ENCODE results near the gene CTPS2.

The CTPS2 gene

DNA sequence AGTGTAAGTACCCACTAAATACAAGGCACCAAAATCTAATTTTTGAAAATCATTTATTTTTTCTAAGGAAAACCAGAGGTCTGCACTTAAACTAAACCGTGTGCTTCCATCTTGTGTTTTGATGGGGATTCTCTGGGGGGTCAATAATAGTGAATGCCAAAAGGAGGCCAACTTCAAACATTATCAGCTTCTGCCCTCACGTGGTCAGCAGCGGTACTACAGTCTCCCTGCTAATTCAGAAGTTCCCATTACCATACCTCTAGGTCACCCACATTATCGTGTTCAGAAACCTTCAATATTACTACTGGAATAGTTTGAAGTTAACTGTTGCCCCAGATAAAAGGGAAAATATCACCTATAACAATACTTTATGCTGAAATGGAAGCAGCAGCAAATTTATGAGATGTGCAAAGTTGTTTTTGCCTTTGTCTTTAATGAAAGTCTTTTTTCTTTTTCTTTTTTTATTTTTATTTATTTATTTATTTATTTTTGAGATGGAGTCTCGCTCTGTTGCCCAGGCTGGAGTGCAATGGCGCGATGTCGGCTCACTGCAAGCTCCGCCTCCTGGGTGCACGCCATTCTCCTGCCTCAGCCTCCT is 17.3 kb downstream of the CTPS2 start:
- no peak for TF ChIP-seq ZFX (IDR thresholded peaks at IDR 0.05)
- TF ChIP-seq, protein P1, sequence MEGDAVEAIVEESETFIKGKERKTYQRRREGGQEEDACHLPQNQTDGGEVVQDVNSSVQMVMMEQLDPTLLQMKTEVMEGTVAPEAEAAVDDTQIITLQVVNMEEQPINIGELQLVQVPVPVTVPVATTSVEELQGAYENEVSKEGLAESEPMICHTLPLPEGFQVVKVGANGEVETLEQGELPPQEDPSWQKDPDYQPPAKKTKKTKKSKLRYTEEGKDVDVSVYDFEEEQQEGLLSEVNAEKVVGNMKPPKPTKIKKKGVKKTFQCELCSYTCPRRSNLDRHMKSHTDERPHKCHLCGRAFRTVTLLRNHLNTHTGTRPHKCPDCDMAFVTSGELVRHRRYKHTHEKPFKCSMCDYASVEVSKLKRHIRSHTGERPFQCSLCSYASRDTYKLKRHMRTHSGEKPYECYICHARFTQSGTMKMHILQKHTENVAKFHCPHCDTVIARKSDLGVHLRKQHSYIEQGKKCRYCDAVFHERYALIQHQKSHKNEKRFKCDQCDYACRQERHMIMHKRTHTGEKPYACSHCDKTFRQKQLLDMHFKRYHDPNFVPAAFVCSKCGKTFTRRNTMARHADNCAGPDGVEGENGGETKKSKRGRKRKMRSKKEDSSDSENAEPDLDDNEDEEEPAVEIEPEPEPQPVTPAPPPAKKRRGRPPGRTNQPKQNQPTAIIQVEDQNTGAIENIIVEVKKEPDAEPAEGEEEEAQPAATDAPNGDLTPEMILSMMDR (conservative IDR thresholded peaks at IDR 0.05), result peak; percentile 80
- H3K27ac ChIP-seq, result no peak overlapping the region; the same call in 1 of the 2 replicates

DNA sequence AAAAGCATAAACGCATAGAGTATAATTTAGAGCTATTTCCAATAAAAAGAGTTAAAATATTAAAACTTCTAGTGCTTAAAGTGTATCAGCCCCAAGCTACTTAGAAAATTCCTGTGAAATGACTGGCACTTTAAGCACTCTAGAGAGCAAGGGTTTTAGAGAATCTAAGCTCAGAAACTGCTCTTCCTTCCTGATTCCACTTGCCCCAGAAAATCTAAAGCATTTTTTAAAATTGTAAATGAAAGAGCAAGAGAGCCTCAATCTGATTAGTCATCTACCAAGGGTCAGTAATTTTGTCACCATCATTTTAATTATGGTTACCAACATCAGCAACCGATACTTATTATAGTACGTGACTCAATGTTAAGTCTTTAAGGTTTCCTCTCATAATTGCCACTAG is 25.0 kb downstream of the CTPS2 start:
- no peak for TF ChIP-seq ZFX (IDR thresholded peaks at IDR 0.05)
- TF ChIP-seq, protein P1 (conservative IDR thresholded peaks at IDR 0.05), result no peak
- H3K27ac ChIP-seq, result peak overlapping the region; percentile 54

DNA sequence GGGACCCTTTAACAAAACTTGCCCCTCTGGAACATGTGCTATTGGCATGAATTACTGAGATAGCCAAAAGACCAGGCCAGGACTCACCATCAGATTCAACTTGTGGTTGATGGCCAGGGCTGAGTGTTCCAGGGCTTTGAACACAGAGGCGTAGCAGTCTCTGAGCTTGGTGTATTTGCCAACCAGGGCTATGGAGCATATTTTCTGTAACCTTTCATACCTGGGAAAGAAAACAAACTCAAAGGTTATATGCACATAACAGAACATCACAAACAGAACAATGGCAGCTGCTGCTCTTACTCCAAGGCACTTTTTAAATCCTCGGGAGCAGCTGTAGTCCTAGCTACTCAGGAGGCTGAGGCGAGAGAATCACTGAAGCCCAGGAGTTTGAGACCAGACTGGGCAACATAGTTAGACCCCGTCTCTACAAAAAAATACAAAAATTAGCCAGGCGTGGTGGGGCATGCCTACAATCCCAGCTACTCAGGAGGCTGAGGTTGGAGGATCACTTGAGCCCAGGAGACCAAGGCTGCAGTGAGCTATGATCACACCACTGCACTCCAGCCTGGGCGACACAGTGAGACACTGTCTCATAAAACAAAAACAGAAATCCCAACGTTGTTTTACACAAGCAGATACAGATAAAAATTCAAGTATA is 29.3 kb downstream of the CTPS2 start:
- no peak for TF ChIP-seq ZFX (IDR thresholded peaks at IDR 0.05)
- TF ChIP-seq, protein P1 (conservative IDR thresholded peaks at IDR 0.05), result no peak
- H3K27ac ChIP-seq, result no peak overlapping the region

DNA sequence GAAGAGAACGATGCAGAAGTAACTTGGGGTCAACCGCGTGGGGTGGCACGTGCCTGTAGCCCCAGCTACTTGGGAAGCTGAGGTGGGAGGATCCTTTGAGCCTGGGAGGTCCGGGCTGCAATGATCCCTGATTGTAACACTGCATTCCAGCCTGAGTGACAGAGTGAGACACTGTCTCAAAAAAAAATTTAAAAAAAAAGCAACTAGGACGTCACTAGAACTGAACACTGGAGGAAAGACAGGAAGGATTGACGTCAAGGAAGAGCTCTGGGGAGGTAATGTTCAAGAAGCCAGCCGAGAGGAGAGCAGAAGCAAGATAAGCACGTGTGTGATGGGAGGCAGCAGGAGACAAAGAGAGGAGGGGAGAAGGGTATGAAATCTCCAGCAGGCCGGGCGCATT is 33.8 kb downstream of the CTPS2 start:
- TF ChIP-seq, protein P1 (conservative IDR thresholded peaks at IDR 0.05), result no peak
- TF ChIP-seq ZFX (IDR thresholded peaks at IDR 0.05), result no peak
- H3K27ac ChIP-seq, result no peak overlapping the region

DNA sequence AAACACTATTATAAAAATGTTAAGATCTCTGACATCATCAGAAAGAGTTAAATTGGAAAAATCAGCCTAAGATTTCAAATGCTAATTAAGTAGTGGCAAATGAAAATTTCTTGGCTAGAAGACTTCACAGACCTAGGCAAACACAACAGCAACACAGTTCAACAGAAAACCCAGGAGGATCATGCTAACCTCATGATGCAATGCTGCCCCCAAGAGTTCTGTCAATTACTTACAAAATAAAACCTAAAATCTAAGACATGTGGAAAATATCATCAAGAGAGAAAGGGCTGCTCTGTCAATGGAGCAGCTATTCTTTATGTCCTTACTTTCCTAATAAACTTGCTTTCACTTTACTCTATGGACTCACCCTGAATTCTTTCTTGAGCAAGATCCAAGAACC is 41.5 kb downstream of the CTPS2 start:
- no peak overlapping the region for H3K27ac ChIP-seq

DNA sequence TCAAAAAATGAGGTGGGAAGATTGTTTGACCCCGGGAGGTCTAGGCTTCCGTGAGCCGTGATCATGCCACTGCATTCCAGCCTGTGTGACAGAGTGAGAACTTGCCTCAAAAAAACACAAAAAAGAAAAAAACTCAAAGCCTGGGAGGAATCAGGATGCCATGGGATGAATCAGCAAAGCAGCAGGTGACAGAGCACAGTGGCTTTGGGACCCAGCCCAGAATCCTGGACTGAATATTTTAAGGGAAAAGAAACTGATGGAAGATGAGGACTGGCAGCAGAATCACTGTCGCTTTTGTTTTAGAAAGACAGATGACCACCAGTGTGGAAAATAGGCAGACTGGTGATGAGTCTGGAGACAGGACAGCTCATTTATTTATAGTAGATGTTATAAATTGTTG is 45.9 kb downstream of the CTPS2 start:
- no peak for TF ChIP-seq ZFX (IDR thresholded peaks at IDR 0.05)
- TF ChIP-seq, protein P1 (conservative IDR thresholded peaks at IDR 0.05), result no peak
- no peak overlapping the region for H3K27ac ChIP-seq

More for the DNA sequence above, 41.5 kb downstream of the CTPS2 start:
- TF ChIP-seq, protein P1 (conservative IDR thresholded peaks at IDR 0.05), result peak; percentile 51
- TF ChIP-seq ZFX (IDR thresholded peaks at IDR 0.05), result no peak

DNA sequence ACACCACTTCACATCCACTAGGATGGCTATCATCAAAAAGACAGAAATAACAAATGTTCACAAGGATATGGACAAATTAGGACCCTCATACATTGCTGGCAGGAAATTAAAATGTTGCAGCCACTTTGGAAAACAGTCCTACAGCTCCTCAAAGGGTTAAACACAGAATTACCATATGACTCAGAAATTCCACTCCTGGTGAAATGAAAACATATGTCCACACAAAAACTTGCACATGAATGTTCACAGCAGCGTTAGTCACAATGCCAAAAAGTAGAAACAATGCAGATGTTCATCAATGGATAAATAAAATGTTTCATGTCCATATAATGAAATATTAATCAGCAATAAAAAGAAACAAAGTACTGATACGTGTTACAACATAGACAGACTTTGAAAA is 47.4 kb downstream of the CTPS2 start:
- H3K27ac ChIP-seq, result no peak overlapping the region
- no peak for TF ChIP-seq ZFX (IDR thresholded peaks at IDR 0.05)
- TF ChIP-seq, protein P1 (conservative IDR thresholded peaks at IDR 0.05), result no peak

Data from C4-2B (cell line).